Measurements from ENCODE around the gene UNKL. TPM values are rescaled to one million over a fixed set of nuclear protein-coding genes. Genes with fewer than 3 reads are reported as not detected.
"Not testable (repeated sequence)": the region's sequence is repeated elsewhere in the genome, so short reads cannot be mapped to it uniquely, and the experiment has no call there.

The UNKL gene
- total and polyA plus RNA-seq, 3 donors from 2014 or later: 23.7 to 49.9 (median 49.2) TPM

DNA sequence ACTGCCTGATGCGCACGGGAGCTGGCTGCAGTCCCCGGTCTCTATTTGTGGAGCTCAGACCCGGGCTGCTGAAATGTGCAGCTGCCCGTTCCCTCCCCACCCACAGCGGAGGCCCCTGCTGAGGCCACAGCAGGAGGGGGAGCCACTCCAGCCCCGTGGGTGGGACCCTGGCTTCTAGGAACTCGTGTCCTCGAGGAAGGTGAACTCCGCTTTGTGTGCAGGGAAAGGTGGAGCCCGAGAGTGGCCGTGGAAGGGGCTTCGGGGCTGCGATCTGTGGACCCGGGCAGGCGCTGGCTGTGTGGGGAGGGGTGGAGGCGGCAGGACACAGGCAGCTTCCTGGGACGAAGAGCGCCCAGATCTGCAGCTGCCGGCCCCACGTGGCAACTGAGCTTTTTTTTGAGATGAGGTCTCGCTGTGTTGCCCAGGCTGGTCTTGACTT, 26.9 kb upstream of the UNKL start:
- DNase-seq: no peak
- H3K9me3 ChIP-seq: no peaks in the 10 kb centered on the region
- H3K27ac ChIP-seq: no peak overlapping the region
- intact Hi-C loops (cut with DNase I; ENCODE audit: low total_unique reads): no loop called here
- no peaks in the 10 kb centered on the region for H3K4me1 ChIP-seq
- no peak overlapping the region for H3K4me3 ChIP-seq
- WGBS, 2 donors: 77 to 83% methylated on average over 10 to 21 of the region's 22 CpGs
- H3K27me3 ChIP-seq: no peaks in the 10 kb centered on the region
- TF ChIP-seq, protein P1, sequence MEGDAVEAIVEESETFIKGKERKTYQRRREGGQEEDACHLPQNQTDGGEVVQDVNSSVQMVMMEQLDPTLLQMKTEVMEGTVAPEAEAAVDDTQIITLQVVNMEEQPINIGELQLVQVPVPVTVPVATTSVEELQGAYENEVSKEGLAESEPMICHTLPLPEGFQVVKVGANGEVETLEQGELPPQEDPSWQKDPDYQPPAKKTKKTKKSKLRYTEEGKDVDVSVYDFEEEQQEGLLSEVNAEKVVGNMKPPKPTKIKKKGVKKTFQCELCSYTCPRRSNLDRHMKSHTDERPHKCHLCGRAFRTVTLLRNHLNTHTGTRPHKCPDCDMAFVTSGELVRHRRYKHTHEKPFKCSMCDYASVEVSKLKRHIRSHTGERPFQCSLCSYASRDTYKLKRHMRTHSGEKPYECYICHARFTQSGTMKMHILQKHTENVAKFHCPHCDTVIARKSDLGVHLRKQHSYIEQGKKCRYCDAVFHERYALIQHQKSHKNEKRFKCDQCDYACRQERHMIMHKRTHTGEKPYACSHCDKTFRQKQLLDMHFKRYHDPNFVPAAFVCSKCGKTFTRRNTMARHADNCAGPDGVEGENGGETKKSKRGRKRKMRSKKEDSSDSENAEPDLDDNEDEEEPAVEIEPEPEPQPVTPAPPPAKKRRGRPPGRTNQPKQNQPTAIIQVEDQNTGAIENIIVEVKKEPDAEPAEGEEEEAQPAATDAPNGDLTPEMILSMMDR (IDR thresholded peaks at IDR 0.05): no peak
- no peak for TF ChIP-seq POLR2A (IDR thresholded peaks at IDR 0.05)
- no peaks in the 10 kb centered on the region for H3K36me3 ChIP-seq (ENCODE audit: low read depth, missing control alignments)

DNA sequence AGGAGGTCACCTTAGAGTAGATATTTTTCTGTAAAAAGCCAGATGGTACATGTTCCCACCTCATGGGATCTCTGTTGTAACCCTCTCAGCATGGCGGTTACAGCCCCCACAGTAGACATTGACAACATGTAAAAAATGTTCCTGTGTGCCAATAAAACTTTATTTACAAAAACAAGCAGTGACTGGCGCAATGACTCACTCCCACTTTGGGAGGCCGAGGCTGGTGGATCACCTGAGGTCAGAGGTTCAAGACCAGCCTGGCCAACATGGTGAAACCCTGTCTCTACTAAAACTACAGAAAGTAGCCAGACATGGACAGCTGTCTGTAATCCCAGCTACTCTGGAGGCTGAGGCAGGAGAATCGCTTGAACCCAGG, 25.2 kb upstream of the UNKL start:
- H3K36me3 ChIP-seq (ENCODE audit: low read depth, missing control alignments); DNase-seq; H3K4me3 ChIP-seq; H3K4me1 ChIP-seq; intact Hi-C loops (cut with DNase I; ENCODE audit: low total_unique reads); H3K9me3 ChIP-seq; H3K27ac ChIP-seq; H3K27me3 ChIP-seq: not testable (repeated sequence)
- WGBS, 2 donors: 91 to 95% methylated on average over 4 of the region's 4 CpGs

DNA sequence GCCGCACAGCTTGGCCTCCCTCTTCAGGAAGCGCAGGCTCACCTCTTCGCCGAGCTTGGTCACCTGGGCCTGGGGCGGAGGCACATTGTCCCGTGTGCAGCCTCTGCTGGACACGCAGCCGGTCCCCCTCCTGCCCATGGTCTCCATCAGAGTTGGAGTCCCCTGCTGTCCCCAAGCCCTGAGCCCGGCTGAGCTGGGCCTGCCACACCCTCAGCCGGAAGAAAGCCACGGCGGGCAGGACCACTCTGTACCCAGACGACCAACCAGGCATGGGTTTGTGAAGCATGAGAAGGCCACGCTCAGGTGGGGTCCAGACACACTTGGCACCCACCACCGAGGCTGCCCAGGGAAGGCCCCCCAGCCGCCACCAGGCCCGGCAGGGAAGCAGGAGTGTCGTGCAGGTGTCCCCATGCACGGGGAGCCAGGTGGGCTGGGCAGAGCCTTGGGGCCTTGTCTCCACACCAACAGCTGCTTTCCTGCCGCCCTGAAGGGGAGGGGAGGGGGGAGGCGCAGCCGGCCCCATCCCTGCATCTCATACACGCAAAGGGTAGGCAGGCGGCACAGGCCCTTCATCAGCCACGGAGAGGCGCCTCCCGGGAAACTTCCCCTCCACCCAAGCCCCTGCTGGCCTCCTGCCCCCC, 24.7 kb upstream of the UNKL start:
- no peak for DNase-seq
- Histone ChIP-seq H3K27ac (no peak overlapping the region), H3K36me3 (ENCODE audit: low read depth, missing control alignments) (no peaks in the 10 kb centered on the region), H3K4me3 (no peak overlapping the region), H3K9me3 (no peaks in the 10 kb centered on the region), H3K27me3 (no peaks in the 10 kb centered on the region), H3K4me1 (no peaks in the 10 kb centered on the region)
- WGBS, 2 donors: 92 to 94% methylated on average over 9 to 27 of the region's 27 CpGs
- intact Hi-C loops (cut with DNase I; ENCODE audit: low total_unique reads): no loop called here
- TF ChIP-seq, protein P1 (IDR thresholded peaks at IDR 0.05): no peak
- no peak for TF ChIP-seq POLR2A (IDR thresholded peaks at IDR 0.05)

DNA sequence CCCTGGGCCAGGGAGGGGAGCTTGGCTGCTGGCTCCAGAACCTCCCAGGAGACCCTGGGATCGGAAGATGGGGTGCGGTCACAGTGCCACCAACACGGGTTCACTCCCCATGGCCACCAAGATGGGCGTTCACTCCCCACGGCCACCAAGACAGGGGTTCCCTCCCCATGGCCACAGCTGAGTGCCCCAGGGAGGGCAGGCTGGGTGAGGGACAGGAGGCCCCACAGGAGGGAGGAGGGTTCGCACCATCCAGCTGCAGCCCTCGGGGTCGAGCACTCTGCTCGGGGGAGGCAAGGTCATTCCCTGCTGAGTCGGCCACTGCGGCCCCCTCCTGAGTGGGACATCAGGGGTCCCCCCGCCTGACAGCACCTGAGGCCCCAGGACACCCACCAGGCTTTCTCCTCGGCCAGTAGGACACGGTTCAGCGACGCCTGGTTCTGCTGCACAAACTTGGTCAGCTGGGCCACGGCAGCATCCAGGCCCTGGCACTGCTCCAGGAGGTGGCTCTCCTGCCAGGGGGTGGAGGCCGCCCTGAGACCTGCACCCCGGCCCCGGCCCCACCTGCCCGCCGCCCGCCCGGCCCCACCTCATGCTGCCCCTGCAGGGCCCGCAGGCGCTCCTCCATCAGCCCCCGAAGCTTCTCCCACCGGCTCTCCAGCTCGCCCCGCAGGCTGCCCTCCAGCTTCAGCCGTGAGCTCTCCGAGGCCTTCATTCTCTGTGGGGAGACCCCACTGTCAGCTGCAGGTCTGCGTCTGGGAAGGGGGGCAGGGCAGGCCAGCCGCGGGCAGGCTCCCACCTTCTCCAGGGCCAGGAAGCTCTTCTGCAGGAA, 23.9 kb upstream of the UNKL start:
- H3K9me3 ChIP-seq: no peaks in the 10 kb centered on the region
- H3K36me3 ChIP-seq (ENCODE audit: low read depth, missing control alignments): no peaks in the 10 kb centered on the region
- no peaks in the 10 kb centered on the region for H3K27me3 ChIP-seq
- no peaks in the 10 kb centered on the region for H3K4me1 ChIP-seq
- H3K4me3 ChIP-seq: no peak overlapping the region
- H3K27ac ChIP-seq: no peak overlapping the region
- intact Hi-C loops (cut with DNase I; ENCODE audit: low total_unique reads): no loop called here
- WGBS, 2 donors: 73 to 98% methylated on average over 10 to 22 of the region's 35 CpGs
- DNase-seq: no peak
- TF ChIP-seq, protein P1 (IDR thresholded peaks at IDR 0.05): no peak
- TF ChIP-seq POLR2A (IDR thresholded peaks at IDR 0.05): no peak

DNA sequence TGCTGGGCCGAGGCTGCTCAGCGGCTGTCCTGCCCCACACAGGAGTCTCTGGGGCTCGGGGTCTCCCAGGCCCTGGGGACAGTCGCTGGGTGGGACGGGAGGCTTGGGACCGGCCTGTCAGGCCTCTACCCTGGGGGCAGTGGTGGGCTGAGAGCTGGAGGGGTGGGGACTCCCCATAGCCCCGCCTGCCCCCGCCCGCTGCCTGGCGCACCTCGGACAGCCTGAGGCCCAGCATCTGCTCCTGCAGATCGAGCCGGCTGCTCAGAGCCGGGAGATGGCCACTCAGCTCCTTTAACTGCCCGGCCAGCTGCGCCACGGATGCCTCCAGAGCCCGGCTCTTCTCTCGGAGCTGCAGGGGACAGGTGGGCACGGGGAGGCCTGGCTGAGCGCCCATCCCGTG, 23.1 kb upstream of the UNKL start:
- H3K9me3 ChIP-seq: no peaks in the 10 kb centered on the region
- no peak for TF ChIP-seq POLR2A (IDR thresholded peaks at IDR 0.05)
- TF ChIP-seq, protein P1 (IDR thresholded peaks at IDR 0.05): no peak
- H3K4me3 ChIP-seq: no peak overlapping the region
- DNase-seq: no peak
- intact Hi-C loops (cut with DNase I; ENCODE audit: low total_unique reads): no loop called here
- no peaks in the 10 kb centered on the region for H3K36me3 ChIP-seq (ENCODE audit: low read depth, missing control alignments)
- 93% methylated on average over 15 of the region's 22 CpGs; no CpG with 5 or more reads in 1 of the 2 donors for WGBS, 2 donors
- H3K27ac ChIP-seq: no peak overlapping the region
- H3K4me1 ChIP-seq: no peaks in the 10 kb centered on the region
- H3K27me3 ChIP-seq: no peaks in the 10 kb centered on the region
